Heart right ventricle (tissue), 16 donors: ENCODE results near the gene NUP214. TPM values are rescaled to one million over a fixed set of nuclear protein-coding genes. Genes with fewer than 3 reads are reported as not detected.
A peak's percentile ranks its signal among the peaks of the same experiment; 100 is the strongest.

Experiments used
- ATAC-seq, 8 donors: fragments of 200-7000 bp; cut with Tn5 transposase; one replicate each; pipeline ENCODE4 v1.9.1; 2020; ENCODE audit warnings: mild to moderate bottlenecking in 8 of 8, moderate library complexity in 8 of 8, moderate number of reproducible peaks in 1 of 8
- DNase-seq, 2 donors: peaks; one replicate each; pipeline ENCODE4 v3.0.0-alpha.2; 2020
- H3K27ac ChIP-seq, 10 donors: fragments of 200-600 bp; sonication (generic) in 2 of 10; one replicate each; pipeline versions ENCODE4 v1.5.0 to v1.8.0; 2020 to 2022; ENCODE audit warnings: mild to moderate bottlenecking in 3 of 10
- H3K27me3 ChIP-seq, 7 donors: fragments of 200-600 bp; one replicate each; pipeline ENCODE4 v1.8.0; 2021 to 2022; ENCODE audit warnings: mild to moderate bottlenecking in 2 of 7
- H3K36me3 ChIP-seq, 9 donors: fragments of 200-600 bp; sonication (generic) in 1 of 9; one replicate each; pipeline versions ENCODE4 v1.5.0 to v1.8.0; 2020 to 2022; ENCODE audit warnings: mild to moderate bottlenecking in 2 of 9
- H3K4me1 ChIP-seq, 9 donors: fragments of 200-600 bp; sonication (generic) in 1 of 9; one replicate each; pipeline versions ENCODE4 v1.5.0 to v1.8.0; 2020 to 2022; ENCODE audit warnings: mild to moderate bottlenecking in 4 of 9
- H3K4me3 ChIP-seq, 10 donors: fragments of 200-600 bp; sonication (generic) in 2 of 10; one replicate each; pipeline versions ENCODE4 v1.5.0 to v1.8.0; 2020 to 2022; ENCODE audit warnings: mild to moderate bottlenecking in 7 of 10, moderate library complexity in 2 of 10
- H3K9me3 ChIP-seq, 11 donors: fragments of 200-600 bp in 10 of 11; sonication (generic) in 2 of 11; one replicate each; pipeline versions ENCODE4 v1.5.0 to v1.8.0; 2013 to 2022; ENCODE audit warnings: mild to moderate bottlenecking in 2 of 11, control low read depth in 1 of 11, moderate library complexity in 1 of 11
- WGBS, 2 donors: extraction: QIAGEN DNeasy Blood & Tissue Kit; methylation state at CpG; one replicate each; pipeline ENCODE4 v1.1.7; 2013; ENCODE audit warnings: inconsistent platforms in 1 of 2; 5-methylcytosine and 5-hydroxymethylcytosine counted together
- intact Hi-C, 10 donors: fragments of 100-400 bp; cut with DNase I; formaldehyde crosslinking; loops; one replicate each; pipeline versions ENCODE4 v1.11.1 to v1.14.2; 2022
- long read RNA-seq, 3 donors: library from polyadenylated mRNA; unstranded; transcript quantifications; one replicate each; pipeline ENCODE4 v2.0.0, GENCODE V29; 2020 to 2021
- polyA plus RNA-seq, 2 donors: library from polyadenylated mRNA; stranded (reverse); fragments of 200-250 nt; gene quantifications; one replicate each; pipeline ENCODE4 v1.2.3, GENCODE V29; 2013
- total RNA-seq, 10 donors: library from RNA; stranded (reverse); fragmentation: NEBNext Ultra II Directional in 3 of 10; extraction: Animal tissue kit (Norgen Biotek cat#: 25700) in 3 of 10; gene quantifications; one replicate each; pipeline versions ENCODE4 v1.2.1 to v1.2.4, GENCODE V29; 2021 to 2023
- TF ChIP-seq, protein P1 (sequence below), 9 donors: fragments of 200-600 bp; sonication (generic) in 2 of 9; IDR thresholded peaks; one replicate each; pipeline versions ENCODE4 v1.5.0 to v1.8.0; 2021 to 2022; ENCODE audit warnings: antibody characterized with exemption in 9 of 9, mild to moderate bottlenecking in 5 of 9, moderate library complexity in 1 of 9
- donor health status: Arrhythmogenic right ventricular cardiomyopathy.
- donor health status: ischemic (EF 13 %, LVEDD 7.1; RV severe dilation, severe dysfunction).
- donor health status: healthy with polysubstance abuse.
- donor health status: DM: no; HTN: yes; CAD: no.
- donor health status: DM: no; HTN: no; CAD: no.
- donor health status: ischemic (EF 25% LVEDD 6.9; RV normal size, moderate dysfunction).
- donor health status: ischemic (EF 25% LVEDD 5.7; RV mildly dilated, moderate dysfunction).
- donor health status: healthy.
- donor health status: DM: yes; HTN: yes; CAD: no.
- donor health status: Ischemic cardiomyopathy.
- donor health status: ischemic (EF 35%, LVEDD 5.7; RV mildly dilated, moderate dysfunction).
- donor health status: nonischemic (EF 11% LVEDD 7.7; RV severe dilation, severe dysfunction).
- donor health status: DM: yes; HTN: yes; CAD: no.
- donor health status: PGD.
- donor health status: ischemic (EF 29% LVEDD 5.4; RV normal size, mild dysfunction).
- donor health status: nonischemic (EF 23%, LVEDD 6.1; RV moderate dilation, normal function).

The NUP214 gene
- total RNA-seq, result 10 to 100 TPM; 17.8 to 27.1 (median 23.6) TPM
- 10 to 100 TPM; 13.8 to 21.5 TPM for polyA plus RNA-seq
- long read RNA-seq, donor 1, partial matches to known transcripts, result 21 of 22 reads
- long read RNA-seq, donor 1, other reads (novel, unspliced or antisense), result 1 of 22 reads
- long read RNA-seq, donor 2, partial matches to known transcripts, result 19 of 21 reads
- long read RNA-seq, donor 2, other reads (novel, unspliced or antisense), result 2 of 21 reads
- long read RNA-seq, donor 3, partial matches to known transcripts, result 38 of 45 reads
- long read RNA-seq, donor 3, other reads (novel, unspliced or antisense), result 7 of 45 reads

DNA sequence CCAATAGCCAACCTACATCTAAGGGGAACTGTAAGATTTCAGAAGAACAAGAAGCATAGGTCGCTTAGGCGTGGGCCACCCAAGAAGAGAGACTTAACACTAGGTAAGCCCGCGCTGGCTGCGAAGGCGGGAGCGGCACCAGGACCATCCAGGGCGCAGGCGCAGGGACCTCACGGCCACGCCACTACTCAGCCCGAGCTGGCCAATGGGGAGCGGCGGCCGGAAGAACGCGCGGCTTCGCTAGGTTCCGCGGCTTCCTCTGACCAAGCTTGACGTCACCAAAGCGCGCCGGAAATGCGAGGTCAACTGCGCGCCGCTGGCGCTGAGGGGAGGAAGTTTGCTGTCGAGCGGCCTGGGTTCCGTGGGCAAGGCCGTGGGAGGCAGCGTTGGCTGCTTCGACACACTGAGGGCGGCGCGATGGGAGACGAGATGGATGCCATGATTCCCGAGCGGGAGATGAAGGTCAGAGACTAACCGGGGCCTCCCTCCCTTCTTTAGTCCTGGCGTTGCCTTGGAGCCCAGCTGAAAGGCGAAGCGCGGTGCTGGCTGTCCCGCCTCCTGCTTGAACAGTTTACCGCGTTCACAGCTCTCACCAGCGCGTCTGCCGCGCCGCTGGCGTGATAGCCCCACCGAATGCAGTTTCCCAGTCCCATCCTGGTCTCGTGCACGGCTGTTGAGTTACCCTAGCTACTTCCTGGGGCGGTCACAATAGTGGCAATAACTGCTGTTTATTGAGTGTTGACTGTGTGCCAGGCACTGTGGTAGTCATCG lies at the start of gene NUP214:
Gene NUP214, plus strand, starts transcription at position 299 of the 771 bp plus-strand sequence. Its CDS starts 119 bp downstream, at position 418.
- H3K27me3 ChIP-seq, result no peaks in the 10 kb centered on the region
- peak within 1 kb of the TSS; percentile 69 to 97 (median 83) for H3K4me3 ChIP-seq
- H3K9me3 ChIP-seq, result no peaks in the 10 kb centered on the region
- peaks cover 3 to 23% (median 17%) of the 10 kb centered on the region in 9 donors for H3K4me1 ChIP-seq
- intact Hi-C loops, result loop anchor here in 7 of 10 donors (1.0 to 10.0 kb wide), 5 partner anchors 42 to 411 kb away; no protein-coding TSS in a partner anchor
- DNase-seq (peak; percentile 99), ATAC-seq (peak; percentile 99 to 100 (median 100))
- H3K27ac ChIP-seq, result peak within 1 kb of the TSS; percentile 12 to 92 (median 83)
- WGBS, 2 donors, result 0% methylated on average over 61 of the region's 61 CpGs
- TF ChIP-seq, protein P1, sequence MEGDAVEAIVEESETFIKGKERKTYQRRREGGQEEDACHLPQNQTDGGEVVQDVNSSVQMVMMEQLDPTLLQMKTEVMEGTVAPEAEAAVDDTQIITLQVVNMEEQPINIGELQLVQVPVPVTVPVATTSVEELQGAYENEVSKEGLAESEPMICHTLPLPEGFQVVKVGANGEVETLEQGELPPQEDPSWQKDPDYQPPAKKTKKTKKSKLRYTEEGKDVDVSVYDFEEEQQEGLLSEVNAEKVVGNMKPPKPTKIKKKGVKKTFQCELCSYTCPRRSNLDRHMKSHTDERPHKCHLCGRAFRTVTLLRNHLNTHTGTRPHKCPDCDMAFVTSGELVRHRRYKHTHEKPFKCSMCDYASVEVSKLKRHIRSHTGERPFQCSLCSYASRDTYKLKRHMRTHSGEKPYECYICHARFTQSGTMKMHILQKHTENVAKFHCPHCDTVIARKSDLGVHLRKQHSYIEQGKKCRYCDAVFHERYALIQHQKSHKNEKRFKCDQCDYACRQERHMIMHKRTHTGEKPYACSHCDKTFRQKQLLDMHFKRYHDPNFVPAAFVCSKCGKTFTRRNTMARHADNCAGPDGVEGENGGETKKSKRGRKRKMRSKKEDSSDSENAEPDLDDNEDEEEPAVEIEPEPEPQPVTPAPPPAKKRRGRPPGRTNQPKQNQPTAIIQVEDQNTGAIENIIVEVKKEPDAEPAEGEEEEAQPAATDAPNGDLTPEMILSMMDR (IDR thresholded peaks at IDR 0.05), result no peak
- H3K36me3 ChIP-seq, result peaks cover 0 to 59% (median 31%) of the 10 kb centered on the region in 9 donors

DNA sequence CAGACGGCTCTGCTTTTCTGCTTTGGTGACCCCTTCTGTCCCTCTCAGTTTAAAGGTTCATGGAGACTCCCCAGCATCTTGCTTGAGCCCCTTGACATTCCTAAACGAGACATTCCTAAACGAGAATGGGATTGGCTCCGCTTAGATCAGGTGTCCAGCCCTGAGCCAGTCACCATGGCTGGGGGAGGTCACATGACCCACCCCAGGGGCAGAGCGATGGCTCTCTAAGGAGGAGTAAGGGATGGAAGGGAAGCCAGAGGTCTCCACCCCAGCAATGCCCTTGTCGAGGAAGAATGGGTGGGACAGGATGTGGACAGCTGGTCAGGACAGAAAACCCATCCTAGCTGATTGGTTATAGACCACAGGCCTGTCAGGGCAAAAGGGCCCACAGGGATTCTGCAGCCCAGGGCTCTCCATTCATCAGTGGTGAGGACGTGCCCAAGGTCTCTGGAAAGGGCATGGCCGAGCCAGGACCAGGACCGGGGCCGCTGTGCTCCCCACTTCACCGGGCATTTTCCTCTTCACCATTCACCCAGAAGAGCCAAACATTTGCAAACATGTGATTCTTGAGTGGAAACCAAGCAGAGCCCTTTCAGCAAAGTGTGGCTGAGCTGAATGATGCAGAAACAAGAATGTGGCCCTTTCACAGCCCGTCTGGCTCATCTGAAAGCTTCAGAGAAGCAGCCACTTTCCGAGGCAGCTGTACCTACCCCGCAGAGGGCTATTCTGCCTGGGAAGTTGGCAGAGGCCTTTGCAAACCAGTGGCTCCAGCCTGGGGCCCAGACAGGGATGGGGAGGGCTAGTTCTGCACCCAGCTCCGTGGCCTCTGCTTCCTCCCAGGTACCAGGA lies 48.8 kb upstream of the NUP214 start:
- intact Hi-C loops, result no loop called here
- Histone ChIP-seq H3K4me3 (no peak overlapping the region), H3K4me1 (no peaks in the 10 kb centered on the region), H3K9me3 (no peaks in the 10 kb centered on the region), H3K27me3 (no peaks in the 10 kb centered on the region), H3K27ac (no peak overlapping the region), H3K36me3 (no peaks in the 10 kb centered on the region)
- ATAC-seq (no peak), DNase-seq (no peak)
- TF ChIP-seq, protein P1 (IDR thresholded peaks at IDR 0.05), result no peak
- WGBS, 2 donors, result 79 to 82% methylated on average over 15 of the region's 15 CpGs

DNA sequence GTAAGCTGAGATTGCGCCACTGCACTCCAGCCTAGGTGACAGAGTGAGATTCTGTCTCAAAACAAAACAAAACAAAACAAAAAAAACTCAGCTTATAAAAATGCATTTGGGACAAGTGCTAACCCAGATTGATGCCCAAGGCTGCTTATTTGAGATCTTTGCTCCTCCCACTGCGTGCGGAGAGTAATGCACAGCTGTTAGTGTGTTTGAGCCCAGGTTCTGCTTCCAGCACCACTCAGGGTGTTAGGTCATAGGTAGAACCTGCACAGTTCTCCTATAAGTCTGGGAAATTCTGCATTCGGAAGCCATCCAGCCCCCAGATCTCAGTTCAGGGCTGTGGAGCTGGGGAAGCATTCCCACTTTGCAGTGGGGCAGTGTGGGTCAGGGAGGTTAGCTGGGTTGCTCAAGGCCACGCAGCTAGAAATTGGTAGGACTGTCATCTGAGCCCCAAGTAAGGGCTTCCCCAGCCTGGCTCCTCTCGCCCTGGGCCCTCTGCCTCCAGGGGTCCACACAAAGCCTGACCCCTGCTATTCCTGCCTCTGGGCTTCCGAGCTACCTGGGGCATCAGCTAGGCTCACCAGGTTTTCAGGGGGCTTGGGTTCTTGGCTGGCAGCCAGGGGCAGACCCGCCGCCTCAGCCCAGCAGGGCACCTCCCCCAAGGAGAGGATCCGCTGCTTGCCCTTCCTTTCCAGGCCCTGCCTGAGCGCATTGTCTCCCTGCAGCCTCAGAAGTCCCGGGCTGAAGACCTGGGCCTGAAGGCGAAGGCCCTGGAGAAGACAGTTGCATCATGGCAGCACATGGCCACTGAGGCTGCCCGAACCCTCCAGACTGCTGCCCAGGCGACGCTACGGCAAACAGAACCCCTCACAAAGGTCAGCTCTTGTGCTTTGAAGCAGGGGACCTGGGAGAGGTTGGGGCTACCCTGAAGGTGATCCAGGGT lies 46.7 kb upstream of the NUP214 start:
- no peaks in the 10 kb centered on the region for H3K36me3 ChIP-seq
- intact Hi-C loops, result no loop called here
- TF ChIP-seq, protein P1 (IDR thresholded peaks at IDR 0.05), result no peak
- H3K4me1 ChIP-seq, result peaks cover 0 to 7% (median 0%) of the 10 kb centered on the region in 9 donors
- H3K27ac ChIP-seq, result no peak overlapping the region
- 87 to 90% methylated on average over 17 of the region's 17 CpGs for WGBS, 2 donors
- H3K4me3 ChIP-seq, result no peak overlapping the region
- ATAC-seq (peak in 1 of 8 donors; percentile 8), DNase-seq (no peak)
- no peaks in the 10 kb centered on the region for H3K9me3 ChIP-seq
- H3K27me3 ChIP-seq, result no peaks in the 10 kb centered on the region
